Vagina (tissue), 2 donors: ENCODE measurements around the gene THOC1.

Source experiments
- CTCF ChIP-seq, 3 experiments: fragments of 450-650 bp in 2 of 3; fragments of 200-600 bp in 1 of 3; sonication (generic) in 1 of 3; IDR thresholded peaks; one replicate each; pipeline ENCODE4 v1.5.1; 2017 to 2019; ENCODE audit warnings: antibody characterized with exemption in 3 of 3, mild to moderate bottlenecking in 2 of 3, moderate library complexity in 2 of 3
- POLR2AphosphoS5 ChIP-seq, 2 donors: sonication (generic); formaldehyde crosslinking; IDR thresholded peaks; one replicate each; pipeline ENCODE4 v1.9.0; 2017; ENCODE audit warnings: antibody characterized with exemption in 2 of 2, mild to moderate bottlenecking in 2 of 2, low read depth in 1 of 2; ENCODE audit not compliant: insufficient read depth in 1 of 2

GRCh38 chr18:273525-273924 is 5.7 kb upstream of the THOC1 start:
- TF ChIP-seq POLR2AphosphoS5 (IDR thresholded peaks at IDR 0.05; ENCODE audit: insufficient read depth in 1 of 2, low read depth in 1 of 2) (no peak), CTCF (IDR thresholded peaks at IDR 0.05) (no peak)
